ENCODE data around the gene TUBGCP6.

The TUBGCP6 gene

GRCh38 chr22:50261615-50262459 lies 17.0 kb upstream of the TUBGCP6 start, which contains the start of gene MAPK12:
TSS of gene MAPK12 (minus strand) at chr22:50261683. CDS start at chr22:50261509, 174 bp downstream.
- DNase-seq = no peak

- no peak for DNase-seq
These were observed 16.2 kb upstream of the TUBGCP6 start for GRCh38 chr22:50260801-50261614.

GRCh38 chr22:50260434-50260800 lies 15.6 kb upstream of the TUBGCP6 start:
- DNase-seq = no peak

- DNase-seq = no peak
These were observed 14.5 kb upstream of the TUBGCP6 start for GRCh38 chr22:50259302-50259701.

- no peak for DNase-seq
These were observed 13.8 kb upstream of the TUBGCP6 start for GRCh38 chr22:50258361-50259292.

- no peak for DNase-seq
These were observed 12.9 kb upstream of the TUBGCP6 start for GRCh38 chr22:50257451-50258360.

GRCh38 chr22:50257041-50257440 lies 12.2 kb upstream of the TUBGCP6 start:
- DNase-seq = no peak

GRCh38 chr22:50256258-50256862 lies 11.5 kb upstream of the TUBGCP6 start:
- no peak for DNase-seq

- no peak for DNase-seq
These were observed 10.8 kb upstream of the TUBGCP6 start for GRCh38 chr22:50255607-50256006.

- DNase-seq = no peak
These were observed 10.3 kb upstream of the TUBGCP6 start for GRCh38 chr22:50255099-50255498.

GRCh38 chr22:50253941-50254340 lies 9.1 kb upstream of the TUBGCP6 start:
- DNase-seq = no peak

- DNase-seq = no peak
These were observed 8.5 kb upstream of the TUBGCP6 start for GRCh38 chr22:50253046-50253915.

- peak; percentile 79 for DNase-seq
These were observed 7.5 kb upstream of the TUBGCP6 start for GRCh38 chr22:50252082-50253045.

- DNase-seq = no peak
These were observed 6.8 kb upstream of the TUBGCP6 start for GRCh38 chr22:50251477-50252081.

- peak; percentile 84 for DNase-seq
These were observed 6.0 kb upstream of the TUBGCP6 start, which contains the start of gene HDAC10 for GRCh38 chr22:50250555-50251476. TSS of gene HDAC10 (minus strand) at chr22:50251265. CDS start at chr22:50251032, 233 bp downstream.

- no peak for DNase-seq
These were observed 5.4 kb upstream of the TUBGCP6 start for GRCh38 chr22:50250249-50250554.

All from CD4-positive, alpha-beta T cell treated with Interleukin-21 for 1 hour (primary cell).